CD4-positive, alpha-beta T cell treated with Interleukin-12 subunit alpha and Interleukin-12 subunit beta, for 1 hour (primary cell): ENCODE results near the gene QRICH1.

Source experiments
- DNase-seq: peaks from one replicate; pipeline ENCODE4 v3.0.0-alpha.2; 2020

Gene QRICH1

DNA sequence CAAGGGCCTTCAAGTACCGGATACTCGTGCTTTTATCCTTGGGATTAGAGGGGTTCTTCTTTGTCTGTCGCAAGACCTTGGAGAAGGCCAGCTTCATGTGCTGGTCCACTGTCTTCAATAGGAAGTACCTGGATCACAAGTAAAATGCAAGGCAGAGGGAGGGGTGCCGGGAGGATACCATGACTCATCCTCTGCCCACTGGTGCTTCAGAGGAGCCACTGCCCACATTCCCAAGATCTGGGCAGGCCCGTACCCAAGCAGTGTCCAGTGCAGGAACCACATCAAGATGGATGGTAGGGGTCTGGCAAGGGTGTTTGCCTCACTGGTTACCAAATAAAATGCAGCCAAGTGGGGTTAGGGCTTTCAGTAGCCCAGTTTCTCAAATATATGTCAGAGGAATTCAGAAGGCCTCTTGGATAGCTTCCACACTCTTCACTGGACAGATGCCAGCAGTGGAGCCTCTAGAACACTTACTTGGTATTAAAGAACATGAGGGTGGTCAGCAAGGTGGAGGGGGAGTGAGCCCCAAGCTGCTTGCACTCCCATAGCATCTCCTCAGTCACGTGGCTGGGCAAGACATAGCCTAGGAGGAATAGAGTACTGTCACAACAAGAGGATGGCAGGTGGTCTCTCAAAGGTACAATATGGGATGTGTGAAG is 61.1 kb downstream of the QRICH1 start:
- no peak for DNase-seq

- DNase-seq: no peak
Observed at GRCh38 chr3:49030321-49030720, 63.5 kb downstream of the QRICH1 start.

GRCh38 chr3:49029563-49029884 is 64.3 kb downstream of the QRICH1 start:
- DNase-seq: no peak

DNA sequence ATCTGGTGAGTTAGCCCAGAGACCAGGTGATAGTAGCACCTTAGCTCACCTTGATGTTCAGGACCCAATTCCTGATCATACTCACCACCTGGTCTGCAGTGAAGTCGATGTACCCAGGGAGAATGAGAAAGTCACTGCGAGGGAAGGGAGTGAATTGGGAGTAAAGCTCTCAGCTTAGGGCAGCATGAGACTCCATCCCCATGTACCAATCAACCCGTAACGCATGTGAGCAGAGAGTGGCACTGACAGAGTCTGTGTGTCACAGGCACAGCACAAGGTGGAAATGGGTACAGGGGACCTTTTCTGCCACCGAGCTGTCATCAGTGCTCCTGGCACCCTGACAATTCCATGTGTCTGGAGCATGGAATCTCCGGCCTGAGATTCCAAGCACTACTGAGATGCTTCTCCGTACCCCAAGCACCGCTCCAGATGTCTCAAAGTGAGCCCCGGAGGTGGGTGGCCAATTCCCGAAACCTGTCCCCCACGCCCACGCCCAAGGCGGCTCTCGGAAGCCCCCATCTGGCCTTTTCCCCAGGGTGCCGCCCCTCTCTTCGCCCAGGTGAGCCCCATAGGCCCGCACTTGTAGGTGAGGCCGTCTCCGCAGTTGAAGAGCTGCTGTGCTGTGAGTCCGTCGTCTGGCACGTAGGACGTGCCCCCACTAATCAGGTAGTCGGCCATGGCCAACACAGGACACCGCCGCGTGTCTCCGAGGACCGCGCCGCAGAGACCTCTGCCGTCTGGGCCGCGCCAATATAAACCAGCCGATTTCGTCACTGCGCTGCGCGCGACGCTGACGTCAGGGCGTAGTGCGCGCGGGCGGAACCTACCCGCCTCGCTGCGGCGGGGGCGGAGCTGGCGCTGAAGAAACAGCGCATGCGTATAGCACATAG is 65.0 kb downstream of the QRICH1 start, which contains the start of gene IMPDH2:
Gene IMPDH2, minus strand, starts transcription at position 726 of the 890 bp plus-strand sequence. Its CDS starts 48 bp downstream, at position 678.
- peak; percentile 96 for DNase-seq

DNA sequence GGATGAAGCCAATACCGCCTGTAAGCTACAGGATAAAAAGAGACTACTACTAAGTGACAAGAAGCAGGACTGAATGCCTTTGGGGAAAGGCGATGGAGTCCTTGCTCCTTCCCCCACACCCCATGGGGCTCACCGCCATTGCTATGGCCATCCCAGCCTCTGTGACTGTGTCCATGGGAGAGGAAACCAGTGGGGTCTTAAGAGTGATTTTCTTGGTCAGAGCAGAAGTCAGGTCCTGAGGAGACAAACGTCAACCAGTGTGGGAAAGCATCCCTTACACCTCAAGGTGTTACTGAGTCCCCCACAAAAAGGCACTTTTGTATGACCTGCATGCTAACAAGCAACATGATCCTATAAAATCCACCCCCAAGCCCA is 65.6 kb downstream of the QRICH1 start:
- DNase-seq: no peak

- no peak for DNase-seq
Observed at GRCh38 chr3:49027634-49028033, 66.2 kb downstream of the QRICH1 start.

GRCh38 chr3:49026536-49026935 is 67.3 kb downstream of the QRICH1 start:
- no peak for DNase-seq

- no peak for DNase-seq
Observed at GRCh38 chr3:49025793-49026520, 67.9 kb downstream of the QRICH1 start.

DNA sequence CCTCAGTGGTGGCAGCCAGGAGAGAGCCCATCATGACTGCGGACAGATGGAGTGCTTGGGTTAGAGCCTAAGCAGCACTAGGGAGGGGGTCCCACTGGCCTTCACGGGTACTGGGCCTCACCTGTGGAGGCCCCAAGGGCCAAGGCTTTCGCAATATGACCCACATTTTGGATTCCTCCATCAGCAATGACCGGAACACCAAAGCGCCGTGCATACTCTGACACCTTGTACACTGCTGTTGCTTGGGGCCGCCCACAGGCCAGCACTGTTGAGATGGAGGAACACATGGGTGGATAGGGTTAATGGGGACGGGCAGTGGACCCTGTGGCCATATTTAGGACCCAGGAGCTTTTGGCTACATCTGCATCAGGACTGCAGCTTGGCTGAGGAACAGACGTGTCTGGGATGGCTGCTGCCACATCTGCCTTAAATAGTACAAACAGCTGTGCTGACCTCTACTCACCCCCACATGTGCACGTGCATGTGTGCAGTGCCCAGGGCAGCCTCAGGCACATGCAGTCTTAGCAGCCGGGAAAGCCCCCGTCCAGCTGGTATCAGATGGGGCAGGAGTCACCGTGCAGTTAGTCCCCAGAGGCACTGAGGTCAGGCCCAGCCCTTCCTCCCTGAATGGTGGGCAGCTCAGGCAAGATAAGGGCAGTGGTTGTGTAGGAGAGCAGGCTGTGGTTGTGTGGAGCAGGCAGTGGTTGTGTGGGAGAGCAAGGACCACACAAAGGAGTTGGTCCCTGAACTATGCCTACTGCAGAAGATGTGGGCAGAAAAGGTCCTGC is 68.7 kb downstream of the QRICH1 start:
- no peak for DNase-seq

DNA sequence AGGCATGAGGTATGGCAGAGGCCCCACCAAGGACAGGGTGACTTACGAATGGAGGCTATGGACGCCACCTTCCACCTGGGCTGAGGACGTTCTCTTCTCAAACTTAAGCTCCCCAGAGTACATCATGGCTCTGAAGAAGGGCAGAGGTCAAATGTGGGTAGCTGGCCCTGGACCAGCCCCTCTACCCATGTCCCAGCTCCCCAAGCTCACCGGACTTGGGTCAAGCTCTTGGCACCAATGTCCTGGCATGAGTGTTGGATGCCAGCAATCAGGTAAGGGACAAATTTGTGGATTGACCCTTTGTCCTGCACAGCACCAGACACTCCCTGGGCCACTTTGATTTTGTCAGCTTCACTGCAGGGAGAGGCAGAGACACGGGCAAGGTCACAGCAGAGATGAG is 69.4 kb downstream of the QRICH1 start:
- DNase-seq: no peak

- no peak for DNase-seq
Observed at GRCh38 chr3:49023775-49024174, 70.1 kb downstream of the QRICH1 start.

- no peak for DNase-seq
Observed at GRCh38 chr3:49022688-49023171, 71.1 kb downstream of the QRICH1 start.

GRCh38 chr3:49021813-49022687 is 71.8 kb downstream of the QRICH1 start, which contains the start of gene NDUFAF3:
Gene NDUFAF3, plus strand, starts transcription at chr3:49022121. Its CDS starts 24 bp downstream, at chr3:49022145.
- DNase-seq: peak; percentile 94

- DNase-seq: peak; percentile 99
Observed at GRCh38 chr3:49021213-49021812, 72.6 kb downstream of the QRICH1 start.

DNA sequence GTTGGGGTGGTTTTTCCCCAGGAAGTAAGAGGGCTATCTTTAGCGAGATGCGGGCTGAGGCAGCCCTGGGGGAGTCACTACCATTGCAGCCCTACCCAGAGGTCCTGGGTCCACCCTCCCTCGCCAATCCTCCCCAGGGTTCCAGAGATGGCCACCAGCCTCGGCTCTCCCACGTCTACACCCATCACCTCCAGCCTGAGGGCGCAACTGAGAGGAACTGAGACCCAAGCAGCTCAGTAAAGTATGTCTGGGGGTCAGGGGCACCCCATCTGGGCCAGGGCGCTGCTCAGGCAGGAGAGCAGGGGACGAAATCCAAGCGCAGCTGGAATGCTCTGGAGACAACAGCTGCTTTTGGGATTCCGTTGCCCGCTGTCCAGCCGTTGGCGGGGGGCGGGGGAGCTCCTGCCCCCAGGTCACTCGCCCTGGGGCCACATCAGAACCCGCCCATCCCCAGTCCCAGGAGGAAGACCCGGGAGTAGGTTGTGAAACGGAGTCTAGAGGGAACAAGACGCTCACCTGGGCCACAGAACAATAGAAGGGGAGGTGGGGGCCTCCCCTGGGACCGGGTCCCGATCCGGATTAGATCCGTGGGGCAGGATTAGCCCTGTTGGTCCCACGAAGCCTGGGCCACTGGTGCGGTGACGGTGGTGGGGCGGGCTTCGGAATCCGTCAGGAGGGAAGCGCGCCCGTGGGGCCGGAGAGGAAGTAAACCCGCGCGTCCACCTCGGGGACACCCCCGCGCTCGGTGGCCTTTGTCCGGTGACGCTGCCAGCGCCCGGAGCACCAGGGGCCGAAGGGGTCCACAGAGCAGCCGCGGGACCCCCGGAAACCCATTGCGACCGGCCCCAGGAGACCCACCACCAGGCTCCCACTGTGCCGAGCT is 73.3 kb downstream of the QRICH1 start:
- DNase-seq: peak; percentile 47

DNA sequence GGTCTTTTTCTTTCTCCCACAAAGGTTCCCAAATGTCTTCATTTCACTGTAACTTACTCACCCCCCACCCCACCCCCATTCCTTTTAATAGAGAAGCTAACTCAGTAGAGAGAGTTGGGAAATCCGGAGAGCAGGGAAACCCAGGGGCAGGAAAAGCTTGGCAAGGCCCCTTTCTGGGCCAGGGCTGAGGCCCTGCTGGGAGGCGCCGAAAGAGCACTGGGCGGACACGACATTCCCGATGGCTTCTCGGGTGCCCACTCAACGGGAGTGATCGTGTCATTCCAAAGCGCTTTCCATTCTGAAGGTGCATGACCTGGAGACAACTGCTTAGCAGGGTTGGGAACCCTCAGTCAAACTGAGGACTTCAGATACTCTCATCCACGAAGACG is 73.9 kb downstream of the QRICH1 start:
- no peak for DNase-seq

DNA sequence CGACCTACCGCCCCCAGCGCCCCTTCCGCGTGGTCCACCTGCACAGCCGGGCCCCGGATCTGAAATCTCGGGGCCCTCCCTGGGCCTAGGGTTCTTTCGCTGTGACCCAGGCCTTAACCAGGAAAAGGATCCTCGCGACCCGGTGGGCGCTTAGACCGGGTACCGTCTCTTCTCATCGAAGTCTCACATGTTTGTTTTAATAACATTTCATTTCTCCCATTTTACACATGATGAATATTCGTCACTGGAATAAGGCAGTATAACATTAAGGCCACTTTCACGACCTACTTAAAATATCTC is 75.2 kb downstream of the QRICH1 start:
- no peak for DNase-seq

- peak; percentile 64 for DNase-seq
Observed at GRCh38 chr3:49017971-49018706, 75.7 kb downstream of the QRICH1 start, which contains the start of gene DALRD3. Gene DALRD3, minus strand, starts transcription at chr3:49018580. Its CDS starts 16 bp downstream, at chr3:49018564.

DNA sequence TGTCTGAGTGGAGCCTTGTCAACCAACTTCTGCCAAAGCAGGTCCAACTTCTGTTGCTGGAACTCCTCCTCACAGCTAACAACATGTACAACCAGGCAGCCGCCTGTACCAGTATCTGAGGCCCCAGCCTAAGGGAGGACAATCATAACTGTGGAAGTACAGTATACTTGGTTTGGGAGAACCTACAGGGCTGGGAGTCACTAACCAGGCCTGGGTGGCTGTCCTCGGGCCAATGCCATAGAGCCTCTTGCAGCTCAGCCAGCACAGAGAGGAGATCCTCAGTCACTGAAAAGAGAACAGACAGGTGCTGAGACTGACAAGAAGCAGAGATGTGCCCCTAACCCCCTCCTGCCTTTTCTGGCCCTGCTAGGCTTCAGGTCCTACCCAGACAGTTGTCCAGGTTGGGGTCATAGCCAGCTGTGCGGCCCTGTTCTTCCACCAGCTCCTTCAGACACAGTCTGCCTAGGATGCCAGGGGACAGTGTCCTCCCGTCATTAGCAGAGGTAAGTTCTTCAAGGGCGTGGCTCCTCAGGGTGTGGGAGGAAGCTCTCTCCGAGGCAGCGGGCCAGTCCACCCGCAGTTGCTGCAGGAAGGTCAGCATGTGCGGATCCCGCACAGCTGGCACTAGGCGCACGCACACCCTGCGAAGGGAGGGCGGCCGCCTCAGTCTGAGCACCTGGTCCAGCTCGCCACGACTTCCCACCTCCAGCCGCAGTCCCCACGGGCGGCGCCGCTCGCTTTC is 76.5 kb downstream of the QRICH1 start:
- no peak for DNase-seq
